Heart left ventricle (tissue), 16 donors: ENCODE data around the gene ASAP2. TPM values are rescaled to one million over a fixed set of nuclear protein-coding genes. Genes with fewer than 3 reads are reported as not detected.

Experiments used
- ATAC-seq, 4 donors: fragments of 200-7000 bp; cut with Tn5 transposase; one replicate each; pipeline ENCODE4 v1.9.1; 2020 to 2022; ENCODE audit warnings: moderate library complexity in 4 of 4, mild to moderate bottlenecking in 3 of 4, moderate number of reproducible peaks in 1 of 4
- DNase-seq, 5 donors: peaks; one replicate each; pipeline ENCODE4 v3.0.0-alpha.2; 2020
- H3K27ac ChIP-seq, 12 donors: fragments of 200-600 bp; sonication (generic) in 4 of 12; one replicate each; pipeline versions ENCODE4 v1.5.0 to v1.8.0; 2016 to 2022; ENCODE audit warnings: mild to moderate bottlenecking in 2 of 12
- H3K27me3 ChIP-seq, 9 donors: fragments of 200-600 bp; sonication (generic) in 2 of 9; one replicate each; pipeline versions ENCODE4 v1.5.1 to v1.8.0; 2016 to 2022; ENCODE audit warnings: mild to moderate bottlenecking in 3 of 9
- H3K36me3 ChIP-seq, 9 donors: fragments of 200-600 bp; sonication (generic) in 2 of 9; one replicate each; pipeline versions ENCODE4 v1.5.0 to v1.8.0; 2018 to 2022; ENCODE audit warnings: mild to moderate bottlenecking in 2 of 9
- H3K4me1 ChIP-seq, 12 donors: fragments of 200-600 bp; sonication (generic) in 4 of 12; one replicate each; pipeline versions ENCODE4 v1.5.0 to v1.8.0; 2016 to 2022; ENCODE audit warnings: mild to moderate bottlenecking in 3 of 12
- H3K4me3 ChIP-seq, 12 donors: fragments of 200-600 bp; sonication (generic) in 4 of 12; one replicate each; pipeline versions ENCODE4 v1.5.0 to v1.8.0; 2017 to 2022; ENCODE audit warnings: mild to moderate bottlenecking in 9 of 12, moderate library complexity in 4 of 12
- H3K9me3 ChIP-seq, 12 donors: fragments of 200-600 bp; sonication (generic) in 4 of 12; one replicate each; pipeline versions ENCODE4 v1.5.0 to v1.8.0; 2016 to 2022; ENCODE audit warnings: mild to moderate bottlenecking in 1 of 12
- POLR2A ChIP-seq, 2 donors: fragments of 450-650 bp; IDR thresholded peaks; one replicate each; pipeline ENCODE4 v1.6.1; 2017; ENCODE audit warnings: antibody characterized with exemption in 2 of 2, mild to moderate bottlenecking in 2 of 2, moderate library complexity in 2 of 2
- WGBS, 4 donors: extraction: QIAGEN DNeasy Blood & Tissue Kit in 2 of 4; methylation state at CpG; one replicate each; pipeline versions ENCODE4 v1.1.5 to v1.1.7; 2013 to 2018; 5-methylcytosine and 5-hydroxymethylcytosine counted together
- intact Hi-C, 10 donors: fragments of 100-400 bp; cut with DNase I; formaldehyde crosslinking; loops; one replicate each; pipeline versions ENCODE4 v1.11.1 to v1.14.2; 2022
- polyA plus RNA-seq, 2 donors: library from polyadenylated mRNA; stranded (reverse); fragments of 200-250 nt; gene quantifications; one replicate each; pipeline ENCODE4 v1.2.3, GENCODE V29; 2013
- total RNA-seq, 9 donors: library from RNA; depleted of rRNA in 2 of 9; stranded (reverse); fragments of >200 nt in 2 of 9; fragmentation: NEBNext Ultra II Directional in 3 of 9; extraction: Animal tissue kit (Norgen Biotek cat#: 25700) in 3 of 9; gene quantifications; one replicate each; pipeline versions ENCODE4 v1.1.0 to v1.2.4, GENCODE V29; 2016 to 2023
- TF ChIP-seq, protein P1 (sequence below), 12 donors: fragments of 200-600 bp; sonication (generic) in 4 of 12; IDR thresholded peaks; one replicate each; pipeline versions ENCODE4 v1.5.0 to v1.8.0; 2018 to 2022; ENCODE audit warnings: antibody characterized with exemption in 12 of 12, mild to moderate bottlenecking in 5 of 12
- donor health status: ischemic (EF 13 %, LVEDD 7.1; RV severe dilation, severe dysfunction).
- donor health status: healthy with polysubstance abuse.
- donor health status: DM: no; HTN: yes; CAD: no.
- donor health status: DM: no; HTN: no; CAD: no.
- donor health status: ischemic (EF 25% LVEDD 6.9; RV normal size, moderate dysfunction).
- donor health status: ischemic (EF 25% LVEDD 5.7; RV mildly dilated, moderate dysfunction).
- donor health status: healthy.
- donor health status: DM: yes; HTN: yes; CAD: no.
- donor health status: ischemic (EF 35%, LVEDD 5.7; RV mildly dilated, moderate dysfunction).
- donor health status: nonischemic (EF 11% LVEDD 7.7; RV severe dilation, severe dysfunction).
- donor health status: DM: yes; HTN: yes; CAD: no.
- donor health status: PGD.
- donor health status: ischemic (EF 29% LVEDD 5.4; RV normal size, mild dysfunction).
- donor health status: nonischemic (EF 23%, LVEDD 6.1; RV moderate dilation, normal function).

Gene ASAP2
- total and polyA plus RNA-seq, 11 donors: 6.7 to 17.0 (median 11.9) TPM

DNA sequence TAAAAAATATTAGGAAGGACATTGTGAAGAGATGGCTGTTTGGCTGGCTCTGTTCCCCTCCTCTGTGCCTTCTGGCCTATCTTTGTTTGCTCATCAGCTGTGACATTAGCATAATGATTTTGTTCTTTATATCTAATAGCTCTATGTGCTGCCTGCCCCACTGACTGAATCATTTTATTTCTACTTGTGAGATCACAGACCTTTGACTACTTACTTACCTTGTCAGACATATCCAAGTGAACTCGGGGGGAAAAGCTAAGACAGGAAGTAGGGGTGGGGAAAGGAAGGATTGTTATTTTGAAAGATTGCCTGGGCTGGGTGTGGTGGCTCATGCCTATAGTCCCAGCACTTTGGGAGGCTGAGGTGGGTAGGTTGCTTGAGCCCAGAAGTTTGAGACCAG is 104.2 kb downstream of the ASAP2 start:
- intact Hi-C loops: loop anchor here in 3 of 10 donors (5.0 to 10.0 kb wide), 3 partner anchors 46 to 103 kb away; partner anchors contain the start of gene ASAP2 (in 1 of the 3)
- no peak for TF ChIP-seq POLR2A (IDR thresholded peaks at IDR 0.05)
- TF ChIP-seq, protein P1, sequence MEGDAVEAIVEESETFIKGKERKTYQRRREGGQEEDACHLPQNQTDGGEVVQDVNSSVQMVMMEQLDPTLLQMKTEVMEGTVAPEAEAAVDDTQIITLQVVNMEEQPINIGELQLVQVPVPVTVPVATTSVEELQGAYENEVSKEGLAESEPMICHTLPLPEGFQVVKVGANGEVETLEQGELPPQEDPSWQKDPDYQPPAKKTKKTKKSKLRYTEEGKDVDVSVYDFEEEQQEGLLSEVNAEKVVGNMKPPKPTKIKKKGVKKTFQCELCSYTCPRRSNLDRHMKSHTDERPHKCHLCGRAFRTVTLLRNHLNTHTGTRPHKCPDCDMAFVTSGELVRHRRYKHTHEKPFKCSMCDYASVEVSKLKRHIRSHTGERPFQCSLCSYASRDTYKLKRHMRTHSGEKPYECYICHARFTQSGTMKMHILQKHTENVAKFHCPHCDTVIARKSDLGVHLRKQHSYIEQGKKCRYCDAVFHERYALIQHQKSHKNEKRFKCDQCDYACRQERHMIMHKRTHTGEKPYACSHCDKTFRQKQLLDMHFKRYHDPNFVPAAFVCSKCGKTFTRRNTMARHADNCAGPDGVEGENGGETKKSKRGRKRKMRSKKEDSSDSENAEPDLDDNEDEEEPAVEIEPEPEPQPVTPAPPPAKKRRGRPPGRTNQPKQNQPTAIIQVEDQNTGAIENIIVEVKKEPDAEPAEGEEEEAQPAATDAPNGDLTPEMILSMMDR (IDR thresholded peaks at IDR 0.05): no peak
- H3K27ac ChIP-seq: peak overlapping the region; percentile 35 to 88 (median 80)
- H3K9me3 ChIP-seq: no peaks in the 10 kb centered on the region
- 22 to 61% (median 28%) methylated on average over 1 of the region's 1 CpG for WGBS, 4 donors
- no peak for DNase-seq
- H3K4me1 ChIP-seq: peaks cover 9 to 52% (median 41%) of the 10 kb centered on the region in 12 donors
- no peak overlapping the region for H3K4me3 ChIP-seq
- peak in 3 of 4 donors; percentile 6 to 22 (median 18) for ATAC-seq
- H3K36me3 ChIP-seq: no peaks in the 10 kb centered on the region
- no peaks in the 10 kb centered on the region for H3K27me3 ChIP-seq

DNA sequence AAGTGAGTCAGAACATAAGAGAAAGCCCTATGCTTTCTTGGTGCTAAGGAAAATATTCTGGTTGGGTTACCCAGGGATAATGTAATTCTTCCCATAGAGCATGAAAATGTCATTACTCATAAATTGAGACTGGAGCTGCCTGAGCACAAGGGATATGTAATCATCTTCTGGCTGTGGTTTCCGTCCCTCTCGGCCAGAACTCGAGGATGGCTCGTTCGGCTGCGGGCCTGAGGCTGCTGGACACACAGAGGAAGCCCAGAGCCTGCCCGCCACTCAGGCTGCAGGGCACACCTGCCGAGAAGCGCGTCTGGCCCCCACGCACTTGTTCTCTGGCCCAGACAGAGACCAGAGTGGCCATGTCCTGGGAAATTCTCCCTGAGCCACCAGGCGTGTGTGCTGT is 104.9 kb downstream of the ASAP2 start:
- H3K27me3 ChIP-seq: no peaks in the 10 kb centered on the region
- ATAC-seq (peak; percentile 23 to 75 (median 72)), DNase-seq (peak; percentile 55 to 76 (median 64))
- WGBS, 4 donors: 32 to 61% (median 36%) methylated on average over 12 of the region's 12 CpGs
- H3K4me1 ChIP-seq: peaks cover 7 to 49% (median 39%) of the 10 kb centered on the region in 12 donors
- no peaks in the 10 kb centered on the region for H3K36me3 ChIP-seq
- H3K9me3 ChIP-seq: no peaks in the 10 kb centered on the region
- intact Hi-C loops: loop anchor here in 3 of 10 donors (5.0 to 10.0 kb wide), 3 partner anchors 47 to 104 kb away; partner anchors contain the start of gene ASAP2 (in 1 of the 3)
- TF ChIP-seq POLR2A (IDR thresholded peaks at IDR 0.05): no peak
- TF ChIP-seq, protein P1 (IDR thresholded peaks at IDR 0.05): no peak
- H3K27ac ChIP-seq: peak overlapping the region; percentile 35 to 88 (median 80)
- H3K4me3 ChIP-seq: no peak overlapping the region

DNA sequence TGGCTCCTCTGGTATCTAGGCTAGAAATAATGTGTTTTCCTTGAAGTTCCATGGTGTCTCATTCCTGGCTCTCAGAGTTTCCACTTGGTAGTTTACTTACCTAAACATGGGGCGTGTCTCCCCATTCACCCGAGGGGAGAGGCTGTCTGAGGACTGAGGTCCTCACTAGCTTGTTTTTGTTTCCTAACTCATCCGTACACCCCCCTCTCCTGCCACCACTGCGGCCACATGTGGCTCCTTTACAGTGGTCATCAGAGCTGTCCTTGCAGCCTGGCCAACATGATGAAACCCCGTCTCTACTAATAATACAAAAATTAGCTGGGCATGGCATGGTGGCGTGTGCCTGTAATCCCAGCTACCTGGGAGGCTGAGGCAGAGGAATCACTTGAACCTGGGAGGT is 106.0 kb downstream of the ASAP2 start:
- Histone ChIP-seq H3K27ac (peak overlapping the region in 4 of 12 donors; percentile 66 to 88 (median 83)), H3K4me1 (peaks cover 6 to 40% (median 30%) of the 10 kb centered on the region in 12 donors), H3K9me3 (no peaks in the 10 kb centered on the region), H3K4me3 (no peak overlapping the region), H3K36me3 (no peaks in the 10 kb centered on the region), H3K27me3 (no peaks in the 10 kb centered on the region)
- DNase-seq (no peak), ATAC-seq (no peak)
- TF ChIP-seq POLR2A (IDR thresholded peaks at IDR 0.05): no peak
- TF ChIP-seq, protein P1 (IDR thresholded peaks at IDR 0.05): no peak
- WGBS, 4 donors: 90 to 97% (median 96%) methylated on average over 6 of the region's 6 CpGs
- intact Hi-C loops: loop anchor here in 3 of 10 donors (5.0 to 10.0 kb wide), 3 partner anchors 48 to 105 kb away; partner anchors contain the start of gene ASAP2 (in 1 of the 3)

DNA sequence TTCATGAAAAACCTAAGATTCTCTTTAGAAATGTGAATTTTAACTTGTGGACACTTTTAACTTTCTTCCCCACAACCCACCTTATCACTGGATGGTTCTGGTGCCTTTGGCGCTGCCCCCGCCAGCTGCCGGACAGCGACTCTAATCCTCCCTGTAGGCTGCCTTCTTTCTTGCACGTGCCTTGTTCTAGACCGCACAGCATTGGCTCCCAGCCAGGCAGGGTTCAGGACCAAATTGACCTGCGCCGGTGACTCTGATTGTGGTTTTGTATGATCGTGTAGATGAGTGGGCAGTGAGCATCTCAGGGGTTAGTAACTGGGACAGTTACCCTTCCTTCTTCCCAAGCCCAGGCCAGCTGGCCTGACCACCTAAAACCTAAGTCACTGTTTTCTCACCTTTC is 106.8 kb downstream of the ASAP2 start:
- no peaks in the 10 kb centered on the region for H3K9me3 ChIP-seq
- peaks cover 6 to 47% (median 36%) of the 10 kb centered on the region in 12 donors for H3K4me1 ChIP-seq
- H3K27ac ChIP-seq: no peak overlapping the region
- no peaks in the 10 kb centered on the region for H3K36me3 ChIP-seq
- no peaks in the 10 kb centered on the region for H3K27me3 ChIP-seq
- intact Hi-C loops: loop anchor here in 3 of 10 donors (5.0 to 10.0 kb wide), 3 partner anchors 49 to 106 kb away; partner anchors contain the start of gene ASAP2 (in 1 of the 3)
- TF ChIP-seq POLR2A (IDR thresholded peaks at IDR 0.05): no peak
- TF ChIP-seq, protein P1 (IDR thresholded peaks at IDR 0.05): no peak
- DNase-seq (no peak), ATAC-seq (no peak)
- WGBS, 4 donors: 88 to 92% (median 91%) methylated on average over 9 of the region's 9 CpGs
- H3K4me3 ChIP-seq: no peak overlapping the region
